Fibroblast of gingiva (primary cell): ENCODE results near the gene COX6A1.
A peak's percentile ranks its signal among the peaks of the same experiment; 100 is the strongest.

ENCODE experiments used
- DNase-seq: peaks from one replicate; pipeline ENCODE4 v3.0.0-alpha.2; 2011; ENCODE audit warnings: low read depth

COX6A1 gene

GRCh38 chr12:120437735-120438494 lies at the start of gene COX6A1:
Gene COX6A1 (plus strand): TSS chr12:120438113. CDS start chr12:120438127, 14 bp downstream.
- peak; percentile 93 for DNase-seq

DNA sequence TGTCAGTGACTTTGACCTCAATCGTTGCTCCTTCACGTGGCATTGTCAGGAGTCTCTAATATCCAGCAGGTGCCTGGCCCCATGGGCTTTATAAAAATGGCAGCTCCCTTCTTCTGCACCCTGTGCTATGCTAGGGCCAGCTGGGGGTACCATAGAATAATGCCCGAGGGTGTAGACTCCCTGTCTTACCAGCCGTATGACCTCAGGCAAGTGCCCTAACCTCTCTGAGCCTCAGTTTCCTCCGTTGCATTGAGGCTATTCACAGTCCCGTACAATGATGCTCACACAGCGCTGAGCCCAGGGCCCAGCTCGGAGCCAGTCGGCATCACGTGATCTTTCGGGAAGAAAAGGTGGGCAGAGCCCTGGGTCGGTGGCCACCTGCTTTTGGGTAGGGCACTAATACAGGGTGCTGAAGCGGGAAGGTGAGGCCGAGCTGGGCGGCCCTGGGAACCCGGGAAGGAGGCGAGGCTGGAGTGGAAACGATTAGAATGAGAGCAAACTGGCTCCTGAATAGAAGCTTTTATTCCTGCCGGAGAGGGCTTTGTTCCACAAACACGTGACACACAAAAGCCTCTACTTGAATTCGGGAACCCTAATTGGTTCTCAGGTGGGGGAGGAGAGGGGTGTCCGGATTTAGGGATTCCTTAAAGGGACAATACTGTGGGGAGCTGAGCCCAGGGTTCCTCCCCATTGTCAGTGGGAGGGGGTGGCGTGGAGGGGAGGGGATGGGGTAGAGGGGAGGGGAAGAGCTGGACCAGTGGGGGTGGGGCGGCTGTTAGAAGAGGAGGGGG lies 49.0 kb upstream of the COX6A1 start:
- no peak for DNase-seq

- no peak for DNase-seq
These were observed 47.3 kb upstream of the COX6A1 start for GRCh38 chr12:120390540-120391120.

GRCh38 chr12:120394483-120395367 lies 43.2 kb upstream of the COX6A1 start:
- DNase-seq: no peak

- DNase-seq: no peak
These were observed 39.9 kb upstream of the COX6A1 start for GRCh38 chr12:120397824-120398540.

GRCh38 chr12:120399531-120399930 lies 38.4 kb upstream of the COX6A1 start:
- DNase-seq: peak; percentile 26

DNA sequence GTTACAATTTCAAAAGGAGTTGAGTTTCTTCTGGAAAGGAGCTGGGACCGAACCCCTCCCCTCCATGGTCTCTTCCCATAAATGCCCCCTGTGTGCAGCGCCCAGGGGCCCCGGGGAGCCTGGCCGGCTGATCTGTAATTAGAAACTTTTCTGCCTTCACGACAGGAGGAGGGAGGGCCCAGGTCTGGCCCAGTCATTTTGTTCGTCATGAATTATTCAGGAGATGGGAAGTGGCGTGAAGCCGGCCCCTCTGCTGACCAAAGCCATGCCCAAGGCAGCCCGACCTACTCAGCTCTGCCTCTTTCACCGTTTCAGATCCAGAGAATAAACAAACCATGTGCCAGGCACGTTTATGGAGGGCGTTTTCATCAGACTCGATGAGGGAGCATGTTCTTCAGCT lies 35.7 kb upstream of the COX6A1 start:
- no peak for DNase-seq

DNA sequence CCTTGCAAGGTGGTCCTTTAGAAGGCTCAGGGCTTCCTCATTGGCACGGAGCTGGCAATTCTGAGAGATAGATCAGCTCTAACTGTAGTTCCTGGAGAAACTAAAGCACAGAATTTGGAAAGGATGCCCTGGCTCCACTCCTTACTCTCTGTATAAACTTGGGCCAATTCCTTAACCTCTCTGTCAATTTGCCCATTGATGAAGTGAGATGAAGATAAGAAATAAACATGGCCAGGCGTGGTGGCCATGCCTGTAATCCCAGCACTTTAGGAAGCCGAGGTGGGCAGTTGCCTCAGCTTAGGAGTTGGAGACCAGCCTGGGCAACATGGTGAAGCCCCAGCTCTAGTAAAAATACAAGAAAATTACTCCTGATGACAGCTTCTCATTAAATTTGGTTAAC lies 34.0 kb upstream of the COX6A1 start:
- DNase-seq: no peak

GRCh38 chr12:120404271-120404670 lies 33.6 kb upstream of the COX6A1 start:
- DNase-seq: no peak

DNA sequence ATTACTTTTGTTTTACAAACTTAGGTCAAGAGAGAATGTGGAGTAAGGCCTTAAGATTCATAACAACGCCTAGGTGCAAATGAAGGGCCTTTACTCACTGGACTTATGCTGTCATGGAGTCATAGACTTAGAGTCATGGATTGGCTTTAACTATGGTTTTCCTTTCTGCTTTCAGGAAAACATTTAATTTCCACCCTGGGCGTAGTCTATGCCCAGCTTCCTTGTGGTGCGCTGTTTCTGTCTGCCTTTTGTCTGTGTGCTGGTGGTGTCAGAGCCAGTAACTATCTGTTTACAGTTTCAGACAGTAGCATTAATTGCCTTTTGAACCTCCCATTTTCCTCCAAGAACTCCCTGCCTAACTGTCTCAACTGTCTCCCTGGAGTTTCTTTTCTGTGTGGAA lies 31.8 kb upstream of the COX6A1 start:
- DNase-seq: no peak

DNA sequence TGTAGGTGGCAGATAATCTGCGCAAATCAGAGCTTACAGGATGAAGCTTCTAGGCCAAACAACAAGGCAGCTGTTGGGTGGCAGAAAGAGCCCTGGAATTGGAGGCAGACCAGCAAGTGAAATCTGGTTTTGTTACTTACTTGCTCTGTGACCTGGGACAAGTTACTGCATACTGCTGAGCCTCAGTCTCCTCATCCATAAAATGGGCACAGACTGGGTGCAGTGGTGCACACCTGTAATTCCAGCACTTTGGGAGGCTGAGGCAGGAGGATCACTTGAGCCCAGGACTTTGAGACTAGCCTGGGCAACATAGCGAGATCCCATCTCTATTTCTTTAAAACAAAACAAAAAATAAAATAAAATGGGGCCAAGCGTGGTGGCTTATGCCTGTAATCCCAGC lies 31.4 kb upstream of the COX6A1 start:
- no peak for DNase-seq

DNA sequence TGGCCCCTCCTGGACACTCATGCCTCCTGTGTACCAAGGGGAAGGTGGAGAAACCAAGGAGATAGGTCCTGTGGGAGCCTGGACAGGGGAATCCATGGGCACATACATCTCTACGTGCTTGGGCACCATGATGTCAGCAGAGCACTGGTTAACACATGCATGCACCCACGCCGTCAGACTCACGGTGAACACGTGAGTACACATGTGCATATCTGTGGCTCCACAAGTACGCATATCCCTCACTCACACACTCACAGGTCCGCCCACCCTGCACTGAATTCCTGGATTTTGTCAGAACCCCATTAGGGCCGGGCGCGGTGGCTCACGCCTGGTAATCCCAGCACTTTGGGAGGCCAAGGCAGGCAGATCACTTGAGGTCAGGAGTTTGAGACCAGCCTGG lies 29.1 kb upstream of the COX6A1 start:
- DNase-seq: no peak

- no peak for DNase-seq
These were observed 25.5 kb upstream of the COX6A1 start for GRCh38 chr12:120412421-120412820.

- no peak for DNase-seq
These were observed 23.8 kb upstream of the COX6A1 start for GRCh38 chr12:120413901-120414695.

DNA sequence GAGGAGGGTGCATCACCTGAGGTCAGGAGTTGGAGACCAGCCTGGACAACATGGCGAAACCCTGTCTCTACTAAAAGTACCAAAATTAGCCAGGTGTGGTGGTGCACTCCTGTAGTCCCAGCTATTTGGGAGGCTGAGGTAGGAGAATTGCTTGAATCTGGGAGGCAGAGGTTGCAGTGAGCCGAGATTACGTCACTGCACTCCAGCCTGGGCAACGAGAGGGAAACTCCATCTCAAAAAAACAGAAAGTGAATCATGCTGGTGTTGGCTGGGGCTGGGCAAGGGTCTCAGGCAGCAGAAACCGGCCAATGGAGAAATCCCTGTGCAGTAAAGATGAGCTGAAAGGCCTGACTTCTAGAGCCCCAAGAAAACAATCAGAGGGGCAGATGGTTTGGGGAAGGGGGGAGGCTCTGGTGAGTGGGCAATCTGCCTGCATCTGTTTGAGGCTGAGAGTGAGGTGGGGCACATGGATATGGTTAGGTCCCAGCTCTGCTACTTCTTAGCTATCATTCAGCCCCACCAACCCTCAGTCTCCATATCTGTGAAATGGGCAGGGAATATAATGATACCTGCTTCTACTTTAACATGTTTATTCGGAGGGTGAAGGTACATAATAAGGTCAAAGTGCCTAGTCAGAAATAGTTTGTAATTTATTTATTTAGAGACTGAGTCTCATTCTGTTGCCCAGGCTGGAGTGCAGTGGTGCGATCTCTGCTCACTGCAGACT lies 21.3 kb upstream of the COX6A1 start:
- no peak for DNase-seq

GRCh38 chr12:120417917-120418580 lies 19.9 kb upstream of the COX6A1 start:
- DNase-seq: no peak

DNA sequence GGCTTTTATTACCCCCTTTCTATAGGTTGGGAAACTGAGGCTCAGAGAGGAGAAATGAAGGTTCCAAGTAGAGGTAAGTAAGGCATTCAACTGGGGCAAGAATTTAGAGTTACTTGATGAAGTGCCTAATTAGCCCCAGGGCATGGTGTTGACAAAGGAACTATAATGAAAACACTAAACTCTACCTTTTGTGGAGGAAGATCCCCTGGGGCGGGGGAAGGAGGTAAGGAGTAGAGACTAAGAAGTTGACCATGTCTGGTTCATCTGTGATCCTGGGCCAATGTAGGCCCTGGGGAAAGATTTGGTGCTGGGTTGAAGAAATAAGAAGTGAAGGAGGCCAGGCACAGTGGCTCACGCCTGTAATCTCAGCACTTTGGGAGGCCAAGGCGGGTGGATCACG lies 16.2 kb upstream of the COX6A1 start:
- DNase-seq: no peak

DNA sequence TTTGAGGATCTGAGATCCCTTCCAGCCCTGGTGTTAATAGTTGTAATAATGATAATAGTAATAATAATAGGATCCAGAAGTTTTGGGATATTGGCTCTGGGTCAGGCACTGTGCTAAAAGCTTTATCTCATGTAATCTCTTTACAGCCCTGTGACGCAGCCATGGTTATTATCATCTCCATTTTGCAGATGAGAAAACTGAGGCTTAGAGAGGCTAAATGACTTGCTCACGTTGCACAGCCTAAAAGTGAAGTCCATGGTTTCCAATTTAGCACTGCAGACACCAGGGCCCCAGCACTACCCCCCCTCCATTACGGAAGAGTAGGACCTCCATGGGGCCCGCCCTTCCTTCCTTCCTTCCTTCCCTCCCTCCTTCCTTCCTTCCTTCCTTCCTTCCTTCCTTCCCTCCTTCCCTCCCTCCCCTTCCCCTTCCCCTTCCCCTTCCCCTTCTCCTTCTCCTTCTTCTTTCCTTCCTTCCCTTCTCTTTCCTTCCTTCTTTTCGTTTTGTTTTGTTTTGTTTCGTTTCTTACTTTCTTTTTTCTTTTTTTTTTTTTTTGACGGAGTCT lies 14.9 kb upstream of the COX6A1 start:
- no peak for DNase-seq

DNA sequence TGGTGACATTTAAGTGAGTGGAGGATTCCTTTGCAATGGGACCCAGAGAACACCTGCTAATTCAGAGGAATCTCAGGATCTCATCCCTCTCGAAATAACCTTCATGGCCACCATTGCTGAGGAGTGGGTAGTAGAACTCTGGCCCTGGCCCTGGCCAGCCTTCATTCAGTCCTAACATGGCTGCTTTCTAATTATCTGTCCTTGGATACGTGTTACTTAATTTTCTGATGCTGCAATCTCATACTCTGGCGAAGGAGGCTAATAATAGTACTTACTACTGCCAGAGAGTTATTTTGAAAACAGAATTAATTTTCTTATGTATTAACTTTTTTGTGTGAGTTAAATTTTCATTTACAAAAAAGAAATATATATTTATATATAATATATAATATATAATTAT lies 12.1 kb upstream of the COX6A1 start:
- DNase-seq: no peak
